NCI-H69 (cell line): ENCODE data around the gene LIPG.
"Not testable (repeated sequence)": the region's sequence is repeated elsewhere in the genome, so short reads cannot be mapped to it uniquely, and the experiment has no call there.

Experiments
- DNase-seq: peaks from one replicate; lab custom pipeline; 2025; lab: John Stamatoyannopoulos, UW

Gene LIPG

GRCh38 chr18:49561289-49562193, at the start of gene LIPG:
Gene LIPG, plus strand, starts transcription at chr18:49562057. Its CDS starts 252 bp downstream, at chr18:49562309.
- peak; percentile 91 for DNase-seq

GRCh38 chr18:49512876-49513275, 49.0 kb upstream of the LIPG start:
- DNase-seq, result not testable (repeated sequence)

GRCh38 chr18:49514577-49514976, 47.3 kb upstream of the LIPG start:
- no peak for DNase-seq

- not testable (repeated sequence) for DNase-seq
These were observed 46.9 kb upstream of the LIPG start for GRCh38 chr18:49515003-49515402.

- DNase-seq, result no peak
These were observed 46.3 kb upstream of the LIPG start for GRCh38 chr18:49515516-49515915.

- DNase-seq, result no peak
These were observed 44.4 kb upstream of the LIPG start for GRCh38 chr18:49517483-49517882.

GRCh38 chr18:49519101-49519971, 42.5 kb upstream of the LIPG start:
- DNase-seq, result no peak

GRCh38 chr18:49520661-49521145, 41.2 kb upstream of the LIPG start:
- DNase-seq, result peak; percentile 54

GRCh38 chr18:49521216-49521835, 40.5 kb upstream of the LIPG start:
- DNase-seq, result peak; percentile 72

GRCh38 chr18:49523580-49524093, 38.2 kb upstream of the LIPG start:
- not testable (repeated sequence) for DNase-seq

- DNase-seq, result no peak
These were observed 37.5 kb upstream of the LIPG start for GRCh38 chr18:49524349-49524748.

GRCh38 chr18:49524951-49525350, 36.9 kb upstream of the LIPG start:
- no peak for DNase-seq

- no peak for DNase-seq
These were observed 35.9 kb upstream of the LIPG start for GRCh38 chr18:49525981-49526380.

- no peak for DNase-seq
These were observed 34.1 kb upstream of the LIPG start for GRCh38 chr18:49527631-49528327.

- DNase-seq, result no peak
These were observed 32.3 kb upstream of the LIPG start for GRCh38 chr18:49529596-49529995.

- no peak for DNase-seq
These were observed 30.1 kb upstream of the LIPG start for GRCh38 chr18:49531678-49532153.

GRCh38 chr18:49534846-49535601, 26.8 kb upstream of the LIPG start:
- no peak for DNase-seq

GRCh38 chr18:49537232-49537896, 24.5 kb upstream of the LIPG start:
- DNase-seq, result no peak

- DNase-seq, result no peak
These were observed 17.5 kb upstream of the LIPG start for GRCh38 chr18:49544362-49544761.

GRCh38 chr18:49546278-49546677, 15.6 kb upstream of the LIPG start:
- no peak for DNase-seq
